PC-9 (cell line): ENCODE results near the gene FOXP2. TPM values are rescaled to one million over a fixed set of nuclear protein-coding genes. Genes with fewer than 3 reads are reported as not detected.

Source experiments
- BruUV-seq: library from RNA; stranded (reverse); fragments of 400-500 nt; replicated peaks from 2 replicates; lab custom pipeline; 2021; lab: Mats Ljungman, UMichigan
- CTCF ChIA-PET: fragments of 300-600 bp; sonication (Branson Sonifier 250); formaldehyde crosslinking; loops from one replicate; lab custom pipeline; 2022; ENCODE audit warnings: antibody characterized with exemption; lab: Charles Lee
- POLR2A ChIA-PET: fragments of 300-600 bp; sonication (Branson Sonifier 250); formaldehyde crosslinking; loops from one replicate; lab custom pipeline; 2022; ENCODE audit warnings: antibody characterized with exemption; ENCODE audit not compliant: unreplicated experiment; lab: Charles Lee
- DNase-seq, 2 experiments: peaks; one replicate each; pipeline versions ENCODE4 v3.0.0 to v3.0.0-alpha.2; 2015 to 2022; ENCODE audit warnings: mixed read lengths in 1 of 2
- H2AFZ ChIP-seq: fragments of 200-600 bp; sonication (generic); 2 replicates; pipeline ENCODE4 v1.8.1; 2017; ENCODE audit warnings: antibody characterized with exemption
- H3F3A ChIP-seq: fragments of 200-600 bp; sonication (generic); 2 replicates; pipeline ENCODE4 v1.8.1; 2017; ENCODE audit warnings: antibody characterized with exemption, mild to moderate bottlenecking, low read depth; ENCODE audit not compliant: insufficient read depth
- H3K27ac ChIP-seq: fragments of 200-600 bp; sonication (generic); 2 replicates; pipeline ENCODE4 v1.6.1; 2016; ENCODE audit warnings: mixed run types
- H3K27me3 ChIP-seq: fragments of 200-600 bp; sonication (generic); 2 replicates; pipeline ENCODE4 v1.6.1; 2016; ENCODE audit warnings: low read depth, mixed run types; ENCODE audit not compliant: insufficient read depth
- H3K36me3 ChIP-seq: fragments of 200-600 bp; sonication (generic); 2 replicates; pipeline ENCODE4 v1.6.1; 2016; ENCODE audit warnings: low read depth, mixed run types
- H3K4me1 ChIP-seq: fragments of 200-600 bp; sonication (generic); replicated peaks from 2 replicates; pipeline ENCODE4 v1.6.1; 2016; ENCODE audit warnings: mixed run types; ENCODE audit not compliant: insufficient read depth
- H3K4me2 ChIP-seq: fragments of 200-600 bp; sonication (generic); 2 replicates; pipeline ENCODE4 v1.6.1; 2017; ENCODE audit warnings: mixed run types
- H3K4me3 ChIP-seq: fragments of 200-600 bp; sonication (generic); 2 replicates; pipeline ENCODE4 v1.6.1; 2016; ENCODE audit warnings: mixed run types
- H3K79me2 ChIP-seq: fragments of 200-600 bp; sonication (generic); 2 replicates; pipeline ENCODE4 v1.6.1; 2017; ENCODE audit warnings: low read depth, mixed run types
- H3K9me2 ChIP-seq: fragments of 200-600 bp; sonication (generic); 2 replicates; pipeline ENCODE4 v1.8.1; 2017; ENCODE audit warnings: mild to moderate bottlenecking; ENCODE audit not compliant: insufficient read depth
- H3K9me3 ChIP-seq: fragments of 200-600 bp; sonication (generic); 2 replicates; pipeline ENCODE4 v1.8.1; 2016; ENCODE audit warnings: low read depth; ENCODE audit not compliant: insufficient read depth
- H4K20me1 ChIP-seq: fragments of 200-600 bp; sonication (generic); 2 replicates; pipeline ENCODE4 v1.8.1; 2017; ENCODE audit not compliant: insufficient read depth
- EZH2 ChIP-seq: fragments of 200-600 bp; sonication (generic); IDR thresholded peaks from 2 replicates; pipeline ENCODE4 v1.8.0; 2017; ENCODE audit warnings: antibody characterized with exemption, low read depth
- intact Hi-C: fragments of 100-400 bp; cut with micrococcal nuclease; formaldehyde crosslinking; loops from one replicate; pipeline ENCODE4 v1.10.0; 2022; ENCODE audit not compliant: unreplicated experiment
- total RNA-seq: library from RNA; stranded (reverse); gene quantifications from 2 replicates; pipeline ENCODE4 v1.2.3, GENCODE V29; 2021
- TF ChIP-seq, protein P1 (sequence below): fragments of 200-600 bp; sonication (generic); conservative IDR thresholded peaks from 2 replicates; pipeline ENCODE4 v1.6.1; 2017; ENCODE audit warnings: mixed run types, antibody characterized with exemption, mild to moderate bottlenecking, moderate library complexity

The FOXP2 gene
- total RNA-seq, 1 experiment from 2014 or later = 1.2 TPM

DNA sequence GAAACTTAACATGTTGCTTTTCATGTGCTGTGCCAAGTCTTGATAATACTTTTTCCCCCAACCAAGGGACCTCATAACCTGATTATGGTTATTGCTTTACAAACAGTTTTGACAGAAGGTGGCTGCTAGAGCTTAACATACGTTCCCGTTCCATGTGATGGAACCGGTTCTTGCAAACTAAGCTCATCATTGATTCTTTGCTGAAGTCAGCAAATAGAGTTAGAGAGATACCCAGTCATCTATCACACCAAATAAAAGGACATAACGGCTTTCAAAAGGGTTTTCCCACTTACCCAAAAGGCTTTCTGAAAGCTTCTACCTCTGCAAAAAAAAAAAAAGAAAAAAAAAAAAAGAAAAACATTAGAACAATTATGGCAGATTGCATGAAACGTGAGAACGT lies 277.0 kb downstream of the FOXP2 start:
- H3K27ac ChIP-seq = no peak overlapping the region
- CTCF ChIA-PET = no interaction called here
- intact Hi-C loops = no loop called here
- BruUV-seq = no TSS peak
- no peaks in the 10 kb centered on the region for H3K4me1 ChIP-seq
- DNase-seq = no peak
- no peak overlapping the region for H3K4me3 ChIP-seq
- POLR2A ChIA-PET = no interaction called here
- no peaks in the 10 kb centered on the region for H3F3A ChIP-seq
- H3K4me2 ChIP-seq = no peak overlapping the region
- TF ChIP-seq EZH2 = no peak
- TF ChIP-seq, protein P1, sequence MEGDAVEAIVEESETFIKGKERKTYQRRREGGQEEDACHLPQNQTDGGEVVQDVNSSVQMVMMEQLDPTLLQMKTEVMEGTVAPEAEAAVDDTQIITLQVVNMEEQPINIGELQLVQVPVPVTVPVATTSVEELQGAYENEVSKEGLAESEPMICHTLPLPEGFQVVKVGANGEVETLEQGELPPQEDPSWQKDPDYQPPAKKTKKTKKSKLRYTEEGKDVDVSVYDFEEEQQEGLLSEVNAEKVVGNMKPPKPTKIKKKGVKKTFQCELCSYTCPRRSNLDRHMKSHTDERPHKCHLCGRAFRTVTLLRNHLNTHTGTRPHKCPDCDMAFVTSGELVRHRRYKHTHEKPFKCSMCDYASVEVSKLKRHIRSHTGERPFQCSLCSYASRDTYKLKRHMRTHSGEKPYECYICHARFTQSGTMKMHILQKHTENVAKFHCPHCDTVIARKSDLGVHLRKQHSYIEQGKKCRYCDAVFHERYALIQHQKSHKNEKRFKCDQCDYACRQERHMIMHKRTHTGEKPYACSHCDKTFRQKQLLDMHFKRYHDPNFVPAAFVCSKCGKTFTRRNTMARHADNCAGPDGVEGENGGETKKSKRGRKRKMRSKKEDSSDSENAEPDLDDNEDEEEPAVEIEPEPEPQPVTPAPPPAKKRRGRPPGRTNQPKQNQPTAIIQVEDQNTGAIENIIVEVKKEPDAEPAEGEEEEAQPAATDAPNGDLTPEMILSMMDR = no peak
- no peaks in the 10 kb centered on the region for H4K20me1 ChIP-seq
- H3K79me2 ChIP-seq = no peaks in the 10 kb centered on the region
- H3K9me3 ChIP-seq = no peaks in the 10 kb centered on the region
- H3K36me3 ChIP-seq = no peaks in the 10 kb centered on the region
- no peak overlapping the region for H2AFZ ChIP-seq
- H3K27me3 ChIP-seq = no peaks in the 10 kb centered on the region
- H3K9me2 ChIP-seq = no peaks in the 10 kb centered on the region; the same call in 1 of the 2 replicates

DNA sequence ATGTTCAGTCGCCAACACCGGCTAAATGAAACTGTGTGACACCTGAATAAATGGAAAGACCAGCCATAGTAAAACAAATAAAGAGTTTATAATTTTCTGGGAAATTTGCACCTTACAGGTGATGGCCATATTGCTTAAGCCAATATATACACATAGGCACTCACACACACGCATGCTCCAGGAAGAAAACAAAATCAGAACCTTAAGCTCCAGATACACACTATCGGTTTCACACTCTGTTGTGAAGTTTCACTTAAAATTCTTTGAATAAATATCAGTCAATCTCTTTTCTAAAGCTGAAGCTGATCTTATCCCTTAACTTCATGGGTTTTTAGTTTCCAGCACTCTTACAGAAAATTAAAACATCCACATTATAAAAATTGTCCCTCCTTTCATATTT lies 280.6 kb downstream of the FOXP2 start:
- no peak for TF ChIP-seq EZH2
- TF ChIP-seq, protein P1 = no peak
- H4K20me1 ChIP-seq = no peaks in the 10 kb centered on the region
- no peaks in the 10 kb centered on the region; the same call in 1 of the 2 replicates for H3K9me2 ChIP-seq
- no peaks in the 10 kb centered on the region for H3F3A ChIP-seq
- H3K9me3 ChIP-seq = no peaks in the 10 kb centered on the region
- no peak overlapping the region for H2AFZ ChIP-seq
- no peaks in the 10 kb centered on the region for H3K27me3 ChIP-seq
- no peak for DNase-seq
- ChIA-PET POLR2A (interaction anchor here (0.7 kb wide), 1 partner anchor 40 kb away, joined by 3 read pairs; no protein-coding TSS in a partner anchor), CTCF (no interaction called here)
- no peaks in the 10 kb centered on the region for H3K79me2 ChIP-seq
- H3K4me2 ChIP-seq = no peak overlapping the region
- no peaks in the 10 kb centered on the region for H3K36me3 ChIP-seq
- intact Hi-C loops = no loop called here
- H3K4me1 ChIP-seq = no peaks in the 10 kb centered on the region
- no peak overlapping the region for H3K27ac ChIP-seq
- BruUV-seq = no TSS peak
- H3K4me3 ChIP-seq = no peak overlapping the region

DNA sequence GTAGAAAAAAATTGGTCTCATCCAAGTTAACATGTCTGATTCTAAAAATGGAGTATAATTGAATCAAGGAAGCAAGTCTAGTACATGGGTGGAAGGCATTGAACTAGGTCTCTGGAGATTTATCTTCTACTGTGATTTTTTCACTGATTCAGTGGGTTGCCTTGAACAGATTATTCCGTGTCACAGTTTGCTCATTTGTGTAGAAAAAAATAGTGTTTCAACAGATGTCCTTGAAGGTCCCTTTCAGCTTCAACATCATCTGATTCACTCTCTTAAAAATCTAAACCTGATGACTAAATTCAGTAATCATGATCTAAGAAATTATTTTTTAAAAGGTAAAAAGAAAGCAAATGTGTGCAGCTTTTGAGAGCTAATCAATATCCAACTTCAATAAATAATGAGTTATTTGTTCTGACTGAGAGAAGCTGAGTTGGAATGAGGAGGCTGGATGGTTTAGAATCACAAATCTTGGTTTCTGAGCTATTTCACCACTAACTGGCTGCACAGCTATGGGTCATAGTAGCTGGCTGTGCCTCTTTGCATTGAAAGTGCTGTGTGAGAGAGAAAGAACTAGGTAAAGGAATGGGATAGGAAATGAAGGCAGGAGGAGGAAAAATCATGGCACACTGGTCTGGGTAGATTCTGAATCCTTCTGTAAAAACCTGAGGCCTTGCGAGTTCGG lies 285.8 kb downstream of the FOXP2 start:
- no peaks in the 10 kb centered on the region for H3K27me3 ChIP-seq
- DNase-seq = no peak
- ChIA-PET CTCF (no interaction called here), POLR2A (no interaction called here)
- H3K36me3 ChIP-seq = no peaks in the 10 kb centered on the region
- no peaks in the 10 kb centered on the region for H4K20me1 ChIP-seq
- H3K4me2 ChIP-seq = no peak overlapping the region
- H3K4me3 ChIP-seq = no peak overlapping the region
- no peak for TF ChIP-seq EZH2
- TF ChIP-seq, protein P1 = no peak
- no peaks in the 10 kb centered on the region for H3K79me2 ChIP-seq
- no peaks in the 10 kb centered on the region for H3K4me1 ChIP-seq
- intact Hi-C loops = no loop called here
- no TSS peak for BruUV-seq
- H2AFZ ChIP-seq = no peak overlapping the region; the same call in 1 of the 2 replicates
- no peaks in the 10 kb centered on the region for H3F3A ChIP-seq
- no peak overlapping the region for H3K27ac ChIP-seq
- no peaks in the 10 kb centered on the region for H3K9me2 ChIP-seq
- no peaks in the 10 kb centered on the region for H3K9me3 ChIP-seq
